KMS-11 (cell line): ENCODE data around the gene SH3YL1.

Experiments used
- H2AFZ ChIP-seq: fragments of 200-600 bp; sonication (generic); 2 replicates; pipeline ENCODE4 v1.6.1; 2016; ENCODE audit warnings: antibody characterized with exemption, mixed run types, low read depth
- H3K27ac ChIP-seq: fragments of 200-600 bp; sonication (generic); 2 replicates; pipeline ENCODE4 v1.6.1; 2016; ENCODE audit warnings: mild to moderate bottlenecking, mixed run types
- H3K27me3 ChIP-seq: fragments of 200-600 bp; sonication (generic); 2 replicates; pipeline ENCODE4 v1.6.1; 2017; ENCODE audit warnings: mild to moderate bottlenecking, low read depth, mixed run types, moderate library complexity; ENCODE audit not compliant: insufficient read depth
- H3K36me3 ChIP-seq: fragments of 200-600 bp; sonication (generic); 2 replicates; pipeline ENCODE4 v1.6.1; 2017; ENCODE audit warnings: mild to moderate bottlenecking, mixed run types; ENCODE audit not compliant: insufficient read depth
- H3K4me1 ChIP-seq: fragments of 200-600 bp; sonication (generic); 2 replicates; pipeline ENCODE4 v1.6.1; 2016; ENCODE audit warnings: mild to moderate bottlenecking, low read depth, mixed run types; ENCODE audit not compliant: poor library complexity, severe bottlenecking
- H3K4me2 ChIP-seq: fragments of 200-600 bp; sonication (generic); 2 replicates; pipeline ENCODE4 v1.7.0; 2016; ENCODE audit warnings: mild to moderate bottlenecking, mixed run types
- H3K4me3 ChIP-seq: fragments of 200-600 bp; sonication (generic); IDR thresholded peaks from 2 replicates; pipeline ENCODE4 v1.6.1; 2017; ENCODE audit warnings: low read depth, low read length, mixed read lengths; ENCODE audit not compliant: insufficient read depth
- H3K79me2 ChIP-seq: fragments of 200-600 bp; sonication (generic); 2 replicates; pipeline ENCODE4 v1.6.1; 2016; ENCODE audit warnings: low read depth, mixed run types; ENCODE audit not compliant: insufficient read depth
- H3K9ac ChIP-seq: fragments of 200-600 bp; sonication (generic); 2 replicates; pipeline ENCODE4 v1.6.1; 2016; ENCODE audit warnings: mild to moderate bottlenecking, mixed run types
- H4K20me1 ChIP-seq: fragments of 200-600 bp; sonication (generic); 2 replicates; pipeline ENCODE4 v1.6.1; 2016; ENCODE audit warnings: mild to moderate bottlenecking, mixed run types; ENCODE audit not compliant: insufficient read depth
- TF ChIP-seq, protein P1 (sequence below): fragments of 200-600 bp; sonication (generic); conservative IDR thresholded peaks from 2 replicates; pipeline ENCODE4 v1.6.1; 2017; ENCODE audit warnings: low read depth, mild to moderate bottlenecking, antibody characterized with exemption, low read length, moderate library complexity, mixed read lengths

The SH3YL1 gene

DNA sequence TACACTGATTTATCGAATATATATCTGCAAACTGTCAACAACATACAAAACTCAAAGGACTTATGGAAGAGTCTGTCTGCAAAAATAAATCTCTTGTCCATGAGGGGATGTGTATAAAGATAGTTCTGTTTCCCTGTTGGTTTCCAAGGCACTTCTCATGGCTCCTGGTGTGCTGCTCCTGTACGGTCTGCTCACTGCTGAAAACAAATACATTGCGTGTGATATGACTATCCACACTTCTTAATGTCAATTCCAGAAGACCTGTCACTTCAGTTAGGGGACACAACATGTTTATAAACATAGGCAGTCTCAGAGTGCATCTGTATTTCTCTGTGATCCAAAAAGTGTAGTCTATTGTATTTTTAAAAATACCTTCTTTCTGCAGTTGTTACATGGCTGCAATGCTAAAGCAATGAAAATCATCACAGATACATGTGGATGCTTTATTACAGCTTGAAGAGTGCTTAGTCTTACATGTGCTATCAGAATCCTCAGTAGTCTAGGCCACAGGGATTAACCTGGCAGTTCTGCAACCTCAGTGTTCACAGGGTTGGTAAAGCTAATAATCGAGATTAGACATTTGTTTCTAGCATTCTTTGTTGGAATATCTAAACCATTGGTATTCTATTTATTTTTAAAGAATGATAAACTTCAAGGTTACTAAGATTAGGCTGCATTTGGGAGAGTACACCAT, 16.3 kb upstream of the SH3YL1 start:
- Histone ChIP-seq H3K4me3 (no peak overlapping the region), H3K4me1 (no peaks in the 10 kb centered on the region), H3K36me3 (no peaks in the 10 kb centered on the region), H3K79me2 (no peaks in the 10 kb centered on the region), H3K4me2 (no peak overlapping the region), H3K27me3 (no peaks in the 10 kb centered on the region), H3K27ac (no peak overlapping the region), H3K9ac (no peak overlapping the region), H2AFZ (no peak overlapping the region), H4K20me1 (no peaks in the 10 kb centered on the region)
- TF ChIP-seq, protein P1, sequence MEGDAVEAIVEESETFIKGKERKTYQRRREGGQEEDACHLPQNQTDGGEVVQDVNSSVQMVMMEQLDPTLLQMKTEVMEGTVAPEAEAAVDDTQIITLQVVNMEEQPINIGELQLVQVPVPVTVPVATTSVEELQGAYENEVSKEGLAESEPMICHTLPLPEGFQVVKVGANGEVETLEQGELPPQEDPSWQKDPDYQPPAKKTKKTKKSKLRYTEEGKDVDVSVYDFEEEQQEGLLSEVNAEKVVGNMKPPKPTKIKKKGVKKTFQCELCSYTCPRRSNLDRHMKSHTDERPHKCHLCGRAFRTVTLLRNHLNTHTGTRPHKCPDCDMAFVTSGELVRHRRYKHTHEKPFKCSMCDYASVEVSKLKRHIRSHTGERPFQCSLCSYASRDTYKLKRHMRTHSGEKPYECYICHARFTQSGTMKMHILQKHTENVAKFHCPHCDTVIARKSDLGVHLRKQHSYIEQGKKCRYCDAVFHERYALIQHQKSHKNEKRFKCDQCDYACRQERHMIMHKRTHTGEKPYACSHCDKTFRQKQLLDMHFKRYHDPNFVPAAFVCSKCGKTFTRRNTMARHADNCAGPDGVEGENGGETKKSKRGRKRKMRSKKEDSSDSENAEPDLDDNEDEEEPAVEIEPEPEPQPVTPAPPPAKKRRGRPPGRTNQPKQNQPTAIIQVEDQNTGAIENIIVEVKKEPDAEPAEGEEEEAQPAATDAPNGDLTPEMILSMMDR: no peak

GRCh38 chr2:279366-279765, 15.5 kb upstream of the SH3YL1 start:
- H3K4me2 ChIP-seq: no peak overlapping the region
- H3K27ac ChIP-seq: no peak overlapping the region
- H3K79me2 ChIP-seq: peaks cover 2% of the 10 kb centered on the region; the same call in 1 of the 2 replicates
- TF ChIP-seq, protein P1: no peak
- H3K9ac ChIP-seq: no peak overlapping the region
- no peaks in the 10 kb centered on the region for H4K20me1 ChIP-seq
- H3K36me3 ChIP-seq: no peaks in the 10 kb centered on the region
- no peaks in the 10 kb centered on the region for H3K27me3 ChIP-seq
- H3K4me3 ChIP-seq: no peak overlapping the region
- H3K4me1 ChIP-seq: no peaks in the 10 kb centered on the region
- H2AFZ ChIP-seq: no peak overlapping the region

- Histone ChIP-seq H3K27ac (no peak overlapping the region), H4K20me1 (no peaks in the 10 kb centered on the region), H3K4me2 (no peak overlapping the region), H3K4me1 (no peaks in the 10 kb centered on the region), H3K36me3 (no peaks in the 10 kb centered on the region), H3K9ac (no peak overlapping the region), H3K79me2 (peaks cover 6% of the 10 kb centered on the region; the same call in 1 of the 2 replicates), H2AFZ (no peak overlapping the region), H3K27me3 (no peaks in the 10 kb centered on the region), H3K4me3 (no peak overlapping the region)
- TF ChIP-seq, protein P1: no peak
Observed at GRCh38 chr2:278927-279320, 15.1 kb upstream of the SH3YL1 start.

DNA sequence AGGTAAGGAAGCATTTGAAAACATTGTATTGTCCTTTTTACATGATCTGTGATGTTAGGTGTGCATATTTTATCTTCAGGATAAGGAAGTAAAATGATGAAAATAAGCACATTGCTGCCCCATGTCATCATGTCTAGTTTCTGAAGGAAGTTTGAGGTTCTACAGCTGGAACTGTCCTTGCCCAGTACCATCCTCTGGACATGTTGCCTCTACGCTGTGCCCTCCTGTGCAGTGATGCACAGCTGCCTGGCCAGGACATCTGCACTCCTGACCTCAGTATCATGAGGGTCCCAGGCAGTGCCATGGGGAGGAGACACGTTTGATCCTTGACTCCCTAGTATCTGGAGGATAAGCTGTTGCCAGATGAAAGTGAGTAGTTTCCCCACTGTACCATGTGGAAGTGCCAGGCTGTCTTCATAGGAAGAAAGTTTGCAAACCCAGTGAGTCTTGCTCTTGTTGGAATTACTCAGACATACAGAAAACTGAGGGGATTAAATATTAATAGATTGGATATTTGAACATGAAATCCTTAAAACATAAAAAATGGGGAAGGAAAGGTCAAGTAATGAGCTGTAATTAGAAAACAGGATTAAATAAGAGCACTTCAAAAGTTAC, 14.6 kb upstream of the SH3YL1 start:
- no peak overlapping the region for H2AFZ ChIP-seq
- no peaks in the 10 kb centered on the region for H3K27me3 ChIP-seq
- H3K79me2 ChIP-seq: peaks cover 11% of the 10 kb centered on the region; the same call in 1 of the 2 replicates
- H3K27ac ChIP-seq: no peak overlapping the region
- H3K4me1 ChIP-seq: no peaks in the 10 kb centered on the region
- H4K20me1 ChIP-seq: no peaks in the 10 kb centered on the region
- no peak overlapping the region for H3K4me2 ChIP-seq
- TF ChIP-seq, protein P1: no peak
- no peak overlapping the region for H3K4me3 ChIP-seq
- H3K9ac ChIP-seq: no peak overlapping the region
- no peaks in the 10 kb centered on the region for H3K36me3 ChIP-seq
